HepG2 (cell line): ENCODE measurements around the gene SLC35B1. TPM values are rescaled to one million over a fixed set of nuclear protein-coding genes. Genes with fewer than 3 reads are reported as not detected.

ENCODE experiments used
- CCDC6 ChIP-seq: sonication (generic); formaldehyde crosslinking; IDR thresholded peaks from 2 replicates; pipeline ENCODE4 v1.8.1; 2022; ENCODE audit warnings: mild to moderate bottlenecking, missing genetic modification reagents, moderate library complexity
- DNMT3B ChIP-seq: conservative IDR thresholded peaks from 2 replicates; pipeline ENCODE4 v1.6.1; 2016; ENCODE audit warnings: missing biosample characterization, control low read depth
- GATA4 ChIP-seq: sonication (generic); IDR thresholded peaks from 2 replicates; pipeline ENCODE4 v1.6.1; 2016; ENCODE audit warnings: antibody characterized with exemption, low read depth, borderline replicate concordance
- HMGA1 ChIP-seq: sonication (generic); formaldehyde crosslinking; conservative IDR thresholded peaks from 2 replicates; pipeline ENCODE4 v1.4.0; 2020; ENCODE audit warnings: missing genetic modification reagents
- HOXA9 ChIP-seq: sonication (generic); formaldehyde crosslinking; IDR thresholded peaks from 2 replicates; pipeline ENCODE4 v1.8.1; 2022; ENCODE audit warnings: missing genetic modification reagents, mild to moderate bottlenecking, moderate library complexity, borderline replicate concordance
- MBD4 ChIP-seq: IDR thresholded peaks from 2 replicates; pipeline ENCODE4 v1.6.1; 2012; ENCODE audit warnings: low read length, inconsistent platforms, borderline replicate concordance
- PAWR ChIP-seq: sonication (generic); formaldehyde crosslinking; IDR thresholded peaks from 2 replicates; pipeline ENCODE4 v1.4.0; 2020; ENCODE audit warnings: missing genetic modification reagents, mild to moderate bottlenecking, borderline replicate concordance
- RBFOX2 ChIP-seq: fragments of 200-400 bp; formaldehyde crosslinking; IDR thresholded peaks from 2 replicates; pipeline ENCODE4 v1.6.1; 2017; ENCODE audit warnings: low read depth, mild to moderate bottlenecking, low read length
- REXO4 ChIP-seq: sonication (generic); formaldehyde crosslinking; IDR thresholded peaks from 2 replicates; pipeline ENCODE4 v1.8.0; 2022; ENCODE audit warnings: missing genetic modification reagents, mild to moderate bottlenecking, borderline replicate concordance
- SIN3A ChIP-seq: IDR thresholded peaks from 2 replicates; pipeline ENCODE4 v1.6.1; 2011; ENCODE audit warnings: low read depth, mild to moderate bottlenecking, control low read depth, low read length, borderline replicate concordance
- SRF ChIP-seq: IDR thresholded peaks from 2 replicates; pipeline ENCODE4 v1.6.1; 2011; ENCODE audit warnings: mild to moderate bottlenecking, low read depth, low read length, moderate library complexity
- ZNF432 ChIP-seq: sonication (generic); formaldehyde crosslinking; IDR thresholded peaks from 2 replicates; pipeline ENCODE4 v1.5.0; 2020; ENCODE audit warnings: missing genetic modification reagents, mild to moderate bottlenecking, borderline replicate concordance
- ZNF780A ChIP-seq: sonication (generic); formaldehyde crosslinking; IDR thresholded peaks from 2 replicates; pipeline ENCODE4 v1.8.0; 2022; ENCODE audit warnings: mild to moderate bottlenecking, missing genetic modification reagents, moderate library complexity
- polyA plus RNA-seq, 8 experiments: library from polyadenylated mRNA; depleted of rRNA in 3 of 8; stranded (reverse) in 7 of 8; unstranded in 1 of 8; fragments of >200 nt; fragmentation: Illumina TruSeq in 4 of 8; extraction: Trizol in 4 of 8; gene quantifications; 2 replicates each; pipeline versions ENCODE4 v1.2.1 to v1.2.3, GENCODE V29; 2011 to 2016; ENCODE audit warnings: low read depth in 4 of 8, missing spikeins in 1 of 8, mixed read lengths in 1 of 8; ENCODE audit not compliant: insufficient read depth in 1 of 8
- total RNA-seq, 5 experiments: library from RNA; depleted of rRNA; stranded (reverse); fragments of >200 nt; fragmentation: Illumina TruSeq; extraction: Trizol; gene quantifications; 2 replicates each; pipeline ENCODE4 v1.2.3, GENCODE V29; 2016; ENCODE audit warnings: low read depth in 1 of 5
- TF ChIP-seq, protein P1 (sequence below): sonication (generic); formaldehyde crosslinking; IDR thresholded peaks from 2 replicates; pipeline ENCODE4 v1.8.0; 2022; ENCODE audit warnings: missing genetic modification reagents, mild to moderate bottlenecking, moderate library complexity, borderline replicate concordance
- TF ChIP-seq, protein P2 (sequence below): sonication (generic); formaldehyde crosslinking; IDR thresholded peaks from 2 replicates; pipeline ENCODE4 v1.4.0; 2020; ENCODE audit warnings: mild to moderate bottlenecking, missing genetic modification reagents, borderline replicate concordance
- TF ChIP-seq, protein P3 (sequence below): sonication (generic); formaldehyde crosslinking; conservative IDR thresholded peaks from 2 replicates; pipeline ENCODE4 v1.4.0; 2020; ENCODE audit warnings: missing genetic modification reagents
- TF ChIP-seq, protein P4 (sequence below), 2 experiments: sonication (generic) in 1 of 2; formaldehyde crosslinking in 1 of 2; IDR thresholded peaks; 2 replicates each; pipeline versions ENCODE4 v1.6.1 to v1.9.0; 2014 to 2022; ENCODE audit warnings: antibody characterized with exemption in 1 of 2, borderline replicate concordance in 1 of 2, inconsistent platforms in 1 of 2, low read depth in 1 of 2, missing genetic modification reagents in 1 of 2

Gene SLC35B1
- total and polyA plus RNA-seq, 2 of the 13 experiments (the other 11 are each of a cell fraction or from before 2014, with no cell fraction given), result 99.6 to 113 TPM

DNA sequence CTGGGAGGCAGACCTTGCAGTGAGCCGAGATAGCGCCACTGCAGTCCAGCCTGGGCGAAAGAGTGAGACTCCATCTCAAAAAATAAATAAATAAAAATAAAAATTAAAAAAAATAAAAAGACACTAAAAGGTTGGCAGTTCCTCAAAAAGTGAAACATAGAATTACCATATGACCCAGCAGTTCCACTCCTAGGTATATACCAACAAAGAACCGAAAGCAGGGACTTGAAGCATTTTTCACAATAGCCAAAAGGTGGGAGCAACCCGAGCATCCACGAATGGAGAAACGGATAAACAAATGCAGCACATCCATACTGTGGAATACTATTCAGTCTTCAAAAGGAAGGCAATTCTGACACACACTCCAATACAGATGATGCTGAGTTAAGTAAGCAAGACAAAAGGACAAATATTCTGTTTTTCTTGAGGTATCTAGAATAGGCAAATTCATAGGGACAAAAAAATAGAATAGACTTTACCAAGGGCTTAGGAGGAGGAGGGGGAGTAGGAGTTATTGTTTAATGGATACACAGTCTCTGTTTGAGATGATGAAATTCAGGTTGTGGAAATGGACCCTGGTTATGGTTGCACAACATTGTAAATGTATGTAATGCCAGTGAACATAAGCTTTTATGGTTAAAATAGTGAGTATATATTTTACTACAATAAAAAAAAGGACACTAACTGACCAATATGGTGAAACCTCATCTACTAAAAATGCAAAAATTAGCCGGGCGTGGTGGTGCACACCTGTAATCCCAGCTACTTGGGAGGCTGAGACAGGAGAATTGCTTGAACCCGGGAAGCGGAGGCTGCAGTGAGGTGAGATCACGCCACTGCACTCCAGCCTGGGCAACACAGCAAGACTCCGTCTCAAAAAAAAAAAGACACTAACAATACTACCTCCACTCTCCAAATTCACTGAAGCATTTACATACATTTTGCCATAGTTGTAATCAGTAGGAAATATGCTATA, 27.0 kb upstream of the SLC35B1 start (continued):
- TF ChIP-seq ZNF432 (CRISPR knock-in tag), result no peak
- TF ChIP-seq, protein P1, sequence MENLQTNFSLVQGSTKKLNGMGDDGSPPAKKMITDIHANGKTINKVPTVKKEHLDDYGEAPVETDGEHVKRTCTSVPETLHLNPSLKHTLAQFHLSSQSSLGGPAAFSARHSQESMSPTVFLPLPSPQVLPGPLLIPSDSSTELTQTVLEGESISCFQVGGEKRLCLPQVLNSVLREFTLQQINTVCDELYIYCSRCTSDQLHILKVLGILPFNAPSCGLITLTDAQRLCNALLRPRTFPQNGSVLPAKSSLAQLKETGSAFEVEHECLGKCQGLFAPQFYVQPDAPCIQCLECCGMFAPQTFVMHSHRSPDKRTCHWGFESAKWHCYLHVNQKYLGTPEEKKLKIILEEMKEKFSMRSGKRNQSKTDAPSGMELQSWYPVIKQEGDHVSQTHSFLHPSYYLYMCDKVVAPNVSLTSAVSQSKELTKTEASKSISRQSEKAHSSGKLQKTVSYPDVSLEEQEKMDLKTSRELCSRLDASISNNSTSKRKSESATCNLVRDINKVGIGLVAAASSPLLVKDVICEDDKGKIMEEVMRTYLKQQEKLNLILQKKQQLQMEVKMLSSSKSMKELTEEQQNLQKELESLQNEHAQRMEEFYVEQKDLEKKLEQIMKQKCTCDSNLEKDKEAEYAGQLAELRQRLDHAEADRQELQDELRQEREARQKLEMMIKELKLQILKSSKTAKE (CRISPR knock-in tag), result no peak
- TF ChIP-seq HOXA9, result no peak
- TF ChIP-seq SIN3A, result no peak
- no peak for TF ChIP-seq SRF
- no peak for TF ChIP-seq REXO4 (CRISPR knock-in tag)
- no peak for TF ChIP-seq DNMT3B (CRISPR knock-in tag)
- TF ChIP-seq PAWR, result no peak
- no peak for TF ChIP-seq GATA4
- TF ChIP-seq CCDC6 (CRISPR knock-in tag), result no peak
- TF ChIP-seq, protein P2, sequence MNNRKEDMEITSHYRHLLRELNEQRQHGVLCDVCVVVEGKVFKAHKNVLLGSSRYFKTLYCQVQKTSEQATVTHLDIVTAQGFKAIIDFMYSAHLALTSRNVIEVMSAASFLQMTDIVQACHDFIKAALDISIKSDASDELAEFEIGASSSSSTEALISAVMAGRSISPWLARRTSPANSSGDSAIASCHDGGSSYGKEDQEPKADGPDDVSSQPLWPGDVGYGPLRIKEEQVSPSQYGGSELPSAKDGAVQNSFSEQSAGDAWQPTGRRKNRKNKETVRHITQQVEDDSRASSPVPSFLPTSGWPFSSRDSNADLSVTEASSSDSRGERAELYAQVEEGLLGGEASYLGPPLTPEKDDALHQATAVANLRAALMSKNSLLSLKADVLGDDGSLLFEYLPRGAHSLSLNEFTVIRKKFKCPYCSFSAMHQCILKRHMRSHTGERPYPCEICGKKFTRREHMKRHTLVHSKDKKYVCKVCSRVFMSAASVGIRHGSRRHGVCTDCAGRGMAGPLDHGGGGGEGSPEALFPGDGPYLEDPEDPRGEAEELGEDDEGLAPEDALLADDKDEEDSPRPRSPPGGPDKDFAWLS, result no peak
- no peak for TF ChIP-seq RBFOX2
- TF ChIP-seq ZNF780A (CRISPR knock-in tag), result no peak
- TF ChIP-seq MBD4, result no peak
- TF ChIP-seq HMGA1 (CRISPR knock-in tag), result no peak
- TF ChIP-seq, protein P3, sequence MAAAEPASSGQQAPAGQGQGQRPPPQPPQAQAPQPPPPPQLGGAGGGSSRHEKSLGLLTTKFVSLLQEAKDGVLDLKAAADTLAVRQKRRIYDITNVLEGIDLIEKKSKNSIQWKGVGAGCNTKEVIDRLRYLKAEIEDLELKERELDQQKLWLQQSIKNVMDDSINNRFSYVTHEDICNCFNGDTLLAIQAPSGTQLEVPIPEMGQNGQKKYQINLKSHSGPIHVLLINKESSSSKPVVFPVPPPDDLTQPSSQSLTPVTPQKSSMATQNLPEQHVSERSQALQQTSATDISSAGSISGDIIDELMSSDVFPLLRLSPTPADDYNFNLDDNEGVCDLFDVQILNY (CRISPR knock-in tag), result no peak
- TF ChIP-seq, protein P4, sequence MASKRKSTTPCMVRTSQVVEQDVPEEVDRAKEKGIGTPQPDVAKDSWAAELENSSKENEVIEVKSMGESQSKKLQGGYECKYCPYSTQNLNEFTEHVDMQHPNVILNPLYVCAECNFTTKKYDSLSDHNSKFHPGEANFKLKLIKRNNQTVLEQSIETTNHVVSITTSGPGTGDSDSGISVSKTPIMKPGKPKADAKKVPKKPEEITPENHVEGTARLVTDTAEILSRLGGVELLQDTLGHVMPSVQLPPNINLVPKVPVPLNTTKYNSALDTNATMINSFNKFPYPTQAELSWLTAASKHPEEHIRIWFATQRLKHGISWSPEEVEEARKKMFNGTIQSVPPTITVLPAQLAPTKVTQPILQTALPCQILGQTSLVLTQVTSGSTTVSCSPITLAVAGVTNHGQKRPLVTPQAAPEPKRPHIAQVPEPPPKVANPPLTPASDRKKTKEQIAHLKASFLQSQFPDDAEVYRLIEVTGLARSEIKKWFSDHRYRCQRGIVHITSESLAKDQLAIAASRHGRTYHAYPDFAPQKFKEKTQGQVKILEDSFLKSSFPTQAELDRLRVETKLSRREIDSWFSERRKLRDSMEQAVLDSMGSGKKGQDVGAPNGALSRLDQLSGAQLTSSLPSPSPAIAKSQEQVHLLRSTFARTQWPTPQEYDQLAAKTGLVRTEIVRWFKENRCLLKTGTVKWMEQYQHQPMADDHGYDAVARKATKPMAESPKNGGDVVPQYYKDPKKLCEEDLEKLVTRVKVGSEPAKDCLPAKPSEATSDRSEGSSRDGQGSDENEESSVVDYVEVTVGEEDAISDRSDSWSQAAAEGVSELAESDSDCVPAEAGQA (IDR thresholded peaks at IDR 0.05; ENCODE audit: low read depth), result no peak
- TF ChIP-seq, protein P4 (CRISPR knock-in tag; IDR thresholded peaks at IDR 0.05; ENCODE audit: borderline replicate concordance), result no peak
